ENCODE results near the gene HERPUD1. TPM values are rescaled to one million over a fixed set of nuclear protein-coding genes. Genes with fewer than 3 reads are reported as not detected.

The HERPUD1 gene
- total and polyA plus RNA-seq, 2 of the 13 experiments (the other 11 are each of a cell fraction or from before 2014, with no cell fraction given), result 96.2 to 323 TPM

GRCh38 chr16:56932721-56933619 is 1.0 kb downstream of the HERPUD1 start (continued):
- TF ChIP-seq KIAA2018 (CRISPR knock-in tag; IDR thresholded peaks at IDR 0.05; ENCODE audit: borderline replicate concordance) (no peak), GZF1 (CRISPR knock-in tag; IDR thresholded peaks at IDR 0.05) (0 out of 2 replicates have a peak, but pooled peaks have one; percentile 31), PAWR (CRISPR knock-in tag; IDR thresholded peaks at IDR 0.05; ENCODE audit: borderline replicate concordance) (no peak), ATF5 (CRISPR knock-in tag; IDR thresholded peaks at IDR 0.05; ENCODE audit: low read depth) (no peak), ZNF569 (CRISPR knock-in tag; IDR thresholded peaks at IDR 0.05; ENCODE audit: borderline replicate concordance) (0 out of 2 replicates have a peak, but pooled peaks have one; percentile 43), ZSCAN29 (CRISPR knock-in tag; conservative IDR thresholded peaks at IDR 0.05) (0 out of 2 replicates have a peak, but pooled peaks have one; percentile 31), ZNF362 (CRISPR knock-in tag; IDR thresholded peaks at IDR 0.05; ENCODE audit: borderline replicate concordance) (no peak), THAP7 (CRISPR knock-in tag; IDR thresholded peaks at IDR 0.05) (no peak), ATRX (CRISPR knock-in tag; IDR thresholded peaks at IDR 0.05; ENCODE audit: borderline replicate concordance) (no peak), NFIB (CRISPR knock-in tag; IDR thresholded peaks at IDR 0.05; ENCODE audit: borderline replicate concordance) (no peak), ASH2L (IDR thresholded peaks at IDR 0.05; ENCODE audit: insufficient read length, low read depth, low read length) (no peak), ZNF678 (CRISPR knock-in tag; IDR thresholded peaks at IDR 0.05) (no peak), EP300 (IDR thresholded peaks at IDR 0.05; ENCODE audit: low read depth in 2 of 2, low read length in 2 of 2) (peak in 1 of 2 experiments; percentile 65; a peak in 2 of 4 replicates), EP300 (CRISPR knock-in tag; IDR thresholded peaks at IDR 0.05; ENCODE audit: borderline replicate concordance) (peak; percentile 40; the same call in 1 of the 2 replicates), DDIT3 (CRISPR knock-in tag; IDR thresholded peaks at IDR 0.05) (no peak), ZNF850 (CRISPR knock-in tag; conservative IDR thresholded peaks at IDR 0.05) (no peak)
